ENCODE measurements around the gene CCDC188.

Gene CCDC188

DNA sequence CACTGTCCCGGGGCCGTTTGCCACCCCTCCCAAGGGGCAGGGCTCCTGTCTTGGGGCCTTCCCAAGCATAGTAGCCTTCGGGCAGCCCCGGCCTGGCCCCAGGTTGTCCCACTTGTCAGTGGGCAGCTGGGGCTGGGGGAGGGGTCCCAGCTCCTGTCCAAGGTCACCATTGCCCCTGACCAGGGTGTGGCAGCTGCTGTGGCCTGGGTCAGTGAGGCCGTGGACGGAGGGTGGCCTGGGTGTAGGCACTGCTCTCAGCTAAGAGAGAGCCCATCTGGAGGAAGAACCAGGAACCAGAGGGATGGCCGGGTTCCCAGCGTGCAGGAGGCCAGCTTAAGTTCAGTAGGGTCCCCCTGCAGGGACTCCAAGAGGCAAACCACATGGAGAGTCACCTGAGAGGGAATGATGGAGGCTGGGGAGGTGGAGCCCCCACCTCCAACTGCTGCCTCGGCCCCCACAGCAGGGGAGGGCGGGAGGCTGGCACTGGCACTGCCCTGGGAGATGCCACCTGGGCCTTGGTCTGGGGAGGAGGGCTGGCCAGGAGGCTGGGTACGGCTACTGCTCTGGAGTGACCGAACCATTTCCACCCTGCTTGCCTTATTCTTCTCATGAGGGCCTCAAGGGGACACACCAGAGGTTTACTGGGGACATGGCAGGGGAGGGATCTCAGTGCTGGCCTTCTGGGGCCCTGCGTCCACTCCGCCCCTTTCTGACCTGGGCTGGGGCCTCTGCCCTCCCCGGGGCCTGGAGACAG is 6.8 kb upstream of the CCDC188 start:
- no peak for TF ChIP-seq GABPA (IDR thresholded peaks at IDR 0.05; ENCODE audit: low read depth)
- no peak for TF ChIP-seq CTCF (IDR thresholded peaks at IDR 0.05; ENCODE audit: insufficient read depth, low read length)
- TF ChIP-seq SPI1 (IDR thresholded peaks at IDR 0.05; ENCODE audit: borderline replicate concordance, low read depth), result no peak
- TF ChIP-seq POLR2AphosphoS5 (IDR thresholded peaks at IDR 0.05; ENCODE audit: low read depth), result no peak
- TF ChIP-seq, protein P1, sequence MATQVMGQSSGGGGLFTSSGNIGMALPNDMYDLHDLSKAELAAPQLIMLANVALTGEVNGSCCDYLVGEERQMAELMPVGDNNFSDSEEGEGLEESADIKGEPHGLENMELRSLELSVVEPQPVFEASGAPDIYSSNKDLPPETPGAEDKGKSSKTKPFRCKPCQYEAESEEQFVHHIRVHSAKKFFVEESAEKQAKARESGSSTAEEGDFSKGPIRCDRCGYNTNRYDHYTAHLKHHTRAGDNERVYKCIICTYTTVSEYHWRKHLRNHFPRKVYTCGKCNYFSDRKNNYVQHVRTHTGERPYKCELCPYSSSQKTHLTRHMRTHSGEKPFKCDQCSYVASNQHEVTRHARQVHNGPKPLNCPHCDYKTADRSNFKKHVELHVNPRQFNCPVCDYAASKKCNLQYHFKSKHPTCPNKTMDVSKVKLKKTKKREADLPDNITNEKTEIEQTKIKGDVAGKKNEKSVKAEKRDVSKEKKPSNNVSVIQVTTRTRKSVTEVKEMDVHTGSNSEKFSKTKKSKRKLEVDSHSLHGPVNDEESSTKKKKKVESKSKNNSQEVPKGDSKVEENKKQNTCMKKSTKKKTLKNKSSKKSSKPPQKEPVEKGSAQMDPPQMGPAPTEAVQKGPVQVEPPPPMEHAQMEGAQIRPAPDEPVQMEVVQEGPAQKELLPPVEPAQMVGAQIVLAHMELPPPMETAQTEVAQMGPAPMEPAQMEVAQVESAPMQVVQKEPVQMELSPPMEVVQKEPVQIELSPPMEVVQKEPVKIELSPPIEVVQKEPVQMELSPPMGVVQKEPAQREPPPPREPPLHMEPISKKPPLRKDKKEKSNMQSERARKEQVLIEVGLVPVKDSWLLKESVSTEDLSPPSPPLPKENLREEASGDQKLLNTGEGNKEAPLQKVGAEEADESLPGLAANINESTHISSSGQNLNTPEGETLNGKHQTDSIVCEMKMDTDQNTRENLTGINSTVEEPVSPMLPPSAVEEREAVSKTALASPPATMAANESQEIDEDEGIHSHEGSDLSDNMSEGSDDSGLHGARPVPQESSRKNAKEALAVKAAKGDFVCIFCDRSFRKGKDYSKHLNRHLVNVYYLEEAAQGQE (IDR thresholded peaks at IDR 0.05; ENCODE audit: insufficient replicate concordance, low read depth), result no peak
- H3K27me3 ChIP-seq (ENCODE audit: insufficient read depth, poor library complexity, severe bottlenecking), result peaks cover 7% of the 10 kb centered on the region
- DNase-seq (ENCODE audit: low read depth in 1 of 2, low spot score in 1 of 2), result no peak
- H3K27ac ChIP-seq (replicated peaks), result 0 out of 2 replicates have a peak overlapping the region, but pooled peaks have one; percentile 24
- H3K4me3 ChIP-seq (replicated peaks; ENCODE audit: insufficient read depth, low read length), result no peak overlapping the region

GRCh38 chr22:20156611-20157429 is 6.0 kb upstream of the CCDC188 start:
- H3K4me3 ChIP-seq (replicated peaks; ENCODE audit: insufficient read depth, low read length), result no peak overlapping the region
- H3K27ac ChIP-seq (replicated peaks), result no peak overlapping the region
- TF ChIP-seq CTCF (IDR thresholded peaks at IDR 0.05; ENCODE audit: insufficient read depth, low read length) (peak; percentile 97), GABPA (IDR thresholded peaks at IDR 0.05; ENCODE audit: low read depth) (no peak)
- peaks cover 7% of the 10 kb centered on the region for H3K27me3 ChIP-seq (ENCODE audit: insufficient read depth, poor library complexity, severe bottlenecking)
- DNase-seq (ENCODE audit: low read depth in 1 of 2, low spot score in 1 of 2), result peak; percentile 38 to 65

GRCh38 chr22:20156042-20156389 is 5.2 kb upstream of the CCDC188 start:
- no peak overlapping the region for H3K27ac ChIP-seq (replicated peaks)
- DNase-seq (ENCODE audit: low read depth in 1 of 2, low spot score in 1 of 2), result no peak
- H3K27me3 ChIP-seq (ENCODE audit: insufficient read depth, poor library complexity, severe bottlenecking), result peaks cover 7% of the 10 kb centered on the region
- no peak for TF ChIP-seq POLR2AphosphoS5 (IDR thresholded peaks at IDR 0.05; ENCODE audit: low read depth)
- TF ChIP-seq GABPA (IDR thresholded peaks at IDR 0.05; ENCODE audit: low read depth), result no peak
- no peak overlapping the region for H3K4me3 ChIP-seq (replicated peaks; ENCODE audit: insufficient read depth, low read length)

DNA sequence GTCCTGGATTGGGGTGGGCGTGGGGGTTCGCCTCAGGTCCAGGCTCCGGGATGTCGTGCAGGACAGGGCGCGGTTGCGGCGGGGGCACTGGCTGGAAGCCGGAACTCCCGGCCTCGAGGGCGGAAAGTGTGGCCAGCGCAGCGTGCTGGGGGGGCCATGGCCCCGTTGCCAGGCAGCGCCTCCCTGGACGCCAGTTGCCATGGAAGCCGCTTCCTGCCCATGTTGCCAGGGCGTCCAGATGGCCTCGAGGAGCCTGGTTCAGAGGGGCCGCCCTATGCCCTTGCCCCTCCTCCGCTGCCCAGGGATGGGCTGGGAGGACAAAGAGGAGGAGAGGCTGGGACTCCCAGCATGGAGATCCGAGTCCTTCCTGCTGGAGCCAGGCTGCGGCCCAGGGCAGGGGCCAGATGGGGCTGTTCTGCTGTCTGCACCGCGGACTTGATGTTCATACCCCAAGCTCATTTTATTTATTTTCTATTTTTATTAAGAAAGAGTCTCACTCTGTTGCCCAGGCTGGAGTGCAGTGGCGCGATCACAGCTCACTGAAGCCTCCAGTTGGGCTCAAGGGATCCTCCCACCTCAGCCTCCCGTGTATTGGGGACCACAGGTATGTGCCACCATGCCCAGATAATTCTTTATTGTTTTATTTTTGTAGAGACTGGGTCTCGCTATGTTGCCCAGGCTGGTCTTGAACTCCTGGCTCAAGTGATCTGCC is 4.6 kb upstream of the CCDC188 start:
- Histone ChIP-seq H3K27ac (replicated peaks) (no peak overlapping the region), H3K27me3 (ENCODE audit: insufficient read depth, poor library complexity, severe bottlenecking) (peaks cover 7% of the 10 kb centered on the region), H3K4me3 (replicated peaks; ENCODE audit: insufficient read depth, low read length) (no peak overlapping the region)
- DNase-seq (ENCODE audit: low read depth in 1 of 2, low spot score in 1 of 2), result peak; percentile 29 to 41
- TF ChIP-seq CTCF (IDR thresholded peaks at IDR 0.05; ENCODE audit: insufficient read depth, low read length) (no peak), SPI1 (IDR thresholded peaks at IDR 0.05; ENCODE audit: borderline replicate concordance, low read depth) (no peak), POLR2AphosphoS5 (IDR thresholded peaks at IDR 0.05; ENCODE audit: low read depth) (no peak), GABPA (IDR thresholded peaks at IDR 0.05; ENCODE audit: low read depth) (no peak)
- TF ChIP-seq, protein P1 (IDR thresholded peaks at IDR 0.05; ENCODE audit: insufficient replicate concordance, low read depth), result no peak
